Measurements from ENCODE around the gene C9orf152. TPM values are rescaled to one million over a fixed set of nuclear protein-coding genes. Genes with fewer than 3 reads are reported as not detected.

The C9orf152 gene
- total and polyA plus RNA-seq, 9 of the 15 experiments (the other 6 are each of a cell fraction or from before 2014, with no cell fraction given) = not detected

DNA sequence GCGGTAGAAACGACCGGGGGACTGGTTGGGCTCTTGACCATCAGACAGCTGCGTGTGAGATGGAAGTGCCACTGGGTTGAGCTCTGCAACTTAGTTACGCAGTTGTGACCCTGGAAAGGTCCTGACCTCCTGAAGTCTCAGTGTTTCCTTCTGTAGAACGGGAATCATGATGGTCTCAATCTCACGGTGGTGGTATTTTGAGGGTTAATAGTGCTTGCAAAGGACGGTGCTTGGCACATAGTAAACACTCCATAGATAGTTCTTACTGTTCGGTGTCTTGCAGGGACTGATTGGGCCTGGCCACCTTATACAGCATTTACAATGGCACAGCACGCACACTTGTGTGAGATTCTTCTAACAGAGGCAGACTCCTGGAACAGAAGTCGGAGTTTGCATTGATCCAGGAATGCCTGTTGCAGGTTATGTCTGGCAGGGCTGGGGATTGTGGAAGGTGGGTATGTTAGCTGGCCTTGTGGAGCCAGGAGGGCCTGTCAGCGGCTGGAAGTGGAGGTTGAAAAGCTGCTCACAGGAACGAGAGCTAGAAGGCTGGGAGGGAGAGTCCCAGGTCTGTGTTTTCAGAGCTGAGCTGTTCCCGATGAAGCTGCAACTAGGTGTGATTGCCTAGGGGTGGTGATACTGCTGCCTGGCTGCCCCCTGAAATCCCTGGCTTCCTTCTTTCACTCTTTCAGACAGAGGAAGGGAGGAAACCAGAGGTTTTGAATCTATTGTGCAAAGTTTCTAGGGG, 49.3 kb upstream of the C9orf152 start (continued):
- TF ChIP-seq, protein P1, sequence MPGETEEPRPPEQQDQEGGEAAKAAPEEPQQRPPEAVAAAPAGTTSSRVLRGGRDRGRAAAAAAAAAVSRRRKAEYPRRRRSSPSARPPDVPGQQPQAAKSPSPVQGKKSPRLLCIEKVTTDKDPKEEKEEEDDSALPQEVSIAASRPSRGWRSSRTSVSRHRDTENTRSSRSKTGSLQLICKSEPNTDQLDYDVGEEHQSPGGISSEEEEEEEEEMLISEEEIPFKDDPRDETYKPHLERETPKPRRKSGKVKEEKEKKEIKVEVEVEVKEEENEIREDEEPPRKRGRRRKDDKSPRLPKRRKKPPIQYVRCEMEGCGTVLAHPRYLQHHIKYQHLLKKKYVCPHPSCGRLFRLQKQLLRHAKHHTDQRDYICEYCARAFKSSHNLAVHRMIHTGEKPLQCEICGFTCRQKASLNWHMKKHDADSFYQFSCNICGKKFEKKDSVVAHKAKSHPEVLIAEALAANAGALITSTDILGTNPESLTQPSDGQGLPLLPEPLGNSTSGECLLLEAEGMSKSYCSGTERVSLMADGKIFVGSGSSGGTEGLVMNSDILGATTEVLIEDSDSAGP (CRISPR knock-in tag; IDR thresholded peaks at IDR 0.05) = no peak
- TF ChIP-seq HEY1 (CRISPR knock-in tag; IDR thresholded peaks at IDR 0.05; ENCODE audit: borderline replicate concordance) (no peak), ADNP (tag; IDR thresholded peaks at IDR 0.05) (peak; percentile 91), SNRNP70 (optimal IDR thresholded peaks at IDR 0.05; ENCODE audit: low read depth, low read length) (no peak), GTF2E2 (tag; IDR thresholded peaks at IDR 0.05) (peak; percentile 61), MBD1 (CRISPR knock-in tag; IDR thresholded peaks at IDR 0.05) (no peak), BACH1 (tag; IDR thresholded peaks at IDR 0.05) (peak; percentile 74; the same call in 1 of the 2 replicates), POLR3A (IDR thresholded peaks at IDR 0.05; ENCODE audit: borderline replicate concordance, extremely low read depth, insufficient read depth, insufficient read length) (no peak), CBX1 (IDR thresholded peaks at IDR 0.05; ENCODE audit: low read depth) (peak; percentile 86; the same call in 1 of the 2 replicates), FIP1L1 (IDR thresholded peaks at IDR 0.05; ENCODE audit: low read depth, low read length, poor library complexity, severe bottlenecking) (no peak), ZNF165 (CRISPR knock-in tag; IDR thresholded peaks at IDR 0.05; ENCODE audit: borderline replicate concordance) (no peak), GTF2F1 (IDR thresholded peaks at IDR 0.05; ENCODE audit: low read depth, low read length) (no peak), E2F8 (IDR thresholded peaks at IDR 0.05; ENCODE audit: low read depth, partially characterized antibody) (peak; percentile 45), MIER1 (IDR thresholded peaks at IDR 0.05; ENCODE audit: low read depth) (0 out of 2 replicates have a peak, but pooled peaks have one; percentile 53), MEF2D (tag; conservative IDR thresholded peaks at IDR 0.05; ENCODE audit: low read depth) (peak; percentile 72; the same call in 1 of the 2 replicates), PCBP1 (IDR thresholded peaks at IDR 0.05; ENCODE audit: low read depth, low read length, poor library complexity, severe bottlenecking) (no peak)
- TF ChIP-seq, protein P2, sequence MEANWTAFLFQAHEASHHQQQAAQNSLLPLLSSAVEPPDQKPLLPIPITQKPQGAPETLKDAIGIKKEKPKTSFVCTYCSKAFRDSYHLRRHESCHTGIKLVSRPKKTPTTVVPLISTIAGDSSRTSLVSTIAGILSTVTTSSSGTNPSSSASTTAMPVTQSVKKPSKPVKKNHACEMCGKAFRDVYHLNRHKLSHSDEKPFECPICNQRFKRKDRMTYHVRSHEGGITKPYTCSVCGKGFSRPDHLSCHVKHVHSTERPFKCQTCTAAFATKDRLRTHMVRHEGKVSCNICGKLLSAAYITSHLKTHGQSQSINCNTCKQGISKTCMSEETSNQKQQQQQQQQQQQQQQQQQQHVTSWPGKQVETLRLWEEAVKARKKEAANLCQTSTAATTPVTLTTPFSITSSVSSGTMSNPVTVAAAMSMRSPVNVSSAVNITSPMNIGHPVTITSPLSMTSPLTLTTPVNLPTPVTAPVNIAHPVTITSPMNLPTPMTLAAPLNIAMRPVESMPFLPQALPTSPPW (CRISPR knock-in tag; IDR thresholded peaks at IDR 0.05) = no peak; the same call in 1 of the 2 replicates

Data from K562 (cell line).